Thyroid gland (tissue), 4 donors: Measurements from ENCODE around the gene FURIN.

Experiments
- CTCF ChIP-seq, 6 experiments: fragments of 200-600 bp in 3 of 6; fragments of 450-650 bp in 3 of 6; sonication (generic) in 3 of 6; IDR thresholded peaks; one replicate each; pipeline ENCODE4 v1.5.1; 2016 to 2019; ENCODE audit warnings: antibody characterized with exemption in 6 of 6, mild to moderate bottlenecking in 2 of 6, inconsistent platforms in 1 of 6, moderate library complexity in 1 of 6
- POLR2A ChIP-seq, 2 donors: fragments of 450-650 bp; IDR thresholded peaks; one replicate each; pipeline ENCODE4 v1.6.1; 2017; ENCODE audit warnings: antibody characterized with exemption in 2 of 2, mild to moderate bottlenecking in 2 of 2, moderate library complexity in 1 of 2

- TF ChIP-seq CTCF (IDR thresholded peaks at IDR 0.05) (no peak), POLR2A (IDR thresholded peaks at IDR 0.05) (no peak)
These were observed 23.7 kb upstream of the FURIN start for GRCh38 chr15:90844696-90845095.
